Esophagus (tissue), 2 donors: ENCODE results near the gene PRMT7. TPM values are rescaled to one million over a fixed set of nuclear protein-coding genes. Genes with fewer than 3 reads are reported as not detected.

Experiments used
- H3K27ac ChIP-seq, 2 donors: one replicate each; pipeline ENCODE4 v1.5.1; 2013; ENCODE audit warnings: low read depth in 2 of 2, mild to moderate bottlenecking in 2 of 2, inconsistent platforms in 1 of 2, low read length in 1 of 2, moderate library complexity in 1 of 2
- H3K27me3 ChIP-seq, 2 donors: one replicate each; pipeline ENCODE4 v1.6.1; 2013; ENCODE audit warnings: low read length in 2 of 2, control low read depth in 1 of 2, mild to moderate bottlenecking in 1 of 2; ENCODE audit not compliant: insufficient read depth in 2 of 2, control insufficient read depth in 1 of 2
- H3K36me3 ChIP-seq, 2 donors: one replicate each; pipeline ENCODE4 v1.6.1; 2013; ENCODE audit warnings: low read length in 1 of 2; ENCODE audit not compliant: control insufficient read depth in 2 of 2, insufficient read depth in 2 of 2
- H3K4me1 ChIP-seq, 2 donors: one replicate each; pipeline ENCODE4 v1.6.1; 2013; ENCODE audit warnings: low read length in 1 of 2; ENCODE audit not compliant: control insufficient read depth in 2 of 2, insufficient read depth in 2 of 2
- H3K4me3 ChIP-seq, 2 donors: one replicate each; pipeline ENCODE4 v1.5.1; 2013; ENCODE audit warnings: low read length in 2 of 2, mild to moderate bottlenecking in 2 of 2, low read depth in 1 of 2, moderate library complexity in 1 of 2
- H3K9me3 ChIP-seq, 2 donors: one replicate each; pipeline ENCODE4 v1.6.1; 2013; ENCODE audit warnings: mild to moderate bottlenecking in 2 of 2, low read depth in 1 of 2, low read length in 1 of 2, moderate library complexity in 1 of 2; ENCODE audit not compliant: control insufficient read depth in 2 of 2, insufficient read depth in 1 of 2
- WGBS, 2 donors: extraction: QIAGEN DNeasy Blood & Tissue Kit; methylation state at CpG; one replicate each; pipeline ENCODE4 v1.1.7; 2013; 5-methylcytosine and 5-hydroxymethylcytosine counted together
- polyA plus RNA-seq, 2 donors: library from polyadenylated mRNA; stranded (reverse); fragments of 200-250 nt; gene quantifications; one replicate each; pipeline ENCODE4 v1.2.3, GENCODE V29; 2013
- donor health status: healthy with polysubstance abuse.
- donor health status: Bipolar disorder and iron deficiency.

Gene PRMT7
- polyA plus RNA-seq, 2 donors = 22.6 to 36.0 TPM

- peaks cover 6 to 13% of the 10 kb centered on the region in 2 donors for H3K36me3 ChIP-seq
- no peak overlapping the region for H3K4me3 ChIP-seq
- H3K4me1 ChIP-seq = peaks cover 0 to 6% of the 10 kb centered on the region in 2 donors
- H3K27ac ChIP-seq = peak overlapping the region in 1 of 2 donors; percentile 52
- WGBS, 2 donors = 93% methylated on average over 2 of the region's 2 CpGs
- no peaks in the 10 kb centered on the region for H3K9me3 ChIP-seq
- H3K27me3 ChIP-seq = no peaks in the 10 kb centered on the region
Observed at GRCh38 chr16:68289202-68289601, 21.6 kb upstream of the PRMT7 start.

GRCh38 chr16:68289621-68290329 lies 21.0 kb upstream of the PRMT7 start:
- 56 to 57% methylated on average over 4 of the region's 4 CpGs for WGBS, 2 donors
- H3K36me3 ChIP-seq = peaks cover 6 to 18% of the 10 kb centered on the region in 2 donors
- no peaks in the 10 kb centered on the region for H3K27me3 ChIP-seq
- peak overlapping the region; percentile 52 to 53 for H3K27ac ChIP-seq
- no peaks in the 10 kb centered on the region for H3K9me3 ChIP-seq
- H3K4me3 ChIP-seq = no peak overlapping the region
- peaks cover 0 to 6% of the 10 kb centered on the region in 2 donors for H3K4me1 ChIP-seq

GRCh38 chr16:68290450-68290849 lies 20.4 kb upstream of the PRMT7 start:
- H3K4me3 ChIP-seq = no peak overlapping the region
- H3K9me3 ChIP-seq = no peaks in the 10 kb centered on the region
- peaks cover 6 to 18% of the 10 kb centered on the region in 2 donors for H3K36me3 ChIP-seq
- H3K27ac ChIP-seq = peak overlapping the region in 1 of 2 donors; percentile 53
- H3K27me3 ChIP-seq = no peaks in the 10 kb centered on the region
- WGBS, 2 donors = 76 to 78% methylated on average over 6 of the region's 6 CpGs
- peaks cover 0 to 6% of the 10 kb centered on the region in 2 donors for H3K4me1 ChIP-seq

- Histone ChIP-seq H3K27me3 (no peaks in the 10 kb centered on the region), H3K36me3 (peaks cover 6 to 20% of the 10 kb centered on the region in 2 donors), H3K4me3 (no peak overlapping the region), H3K4me1 (peaks cover 0 to 6% of the 10 kb centered on the region in 2 donors), H3K27ac (no peak overlapping the region), H3K9me3 (no peaks in the 10 kb centered on the region)
- WGBS, 2 donors = 80 to 84% methylated on average over 4 of the region's 4 CpGs
Observed at GRCh38 chr16:68291227-68291626, 19.6 kb upstream of the PRMT7 start.

- no peak overlapping the region for H3K4me3 ChIP-seq
- no peaks in the 10 kb centered on the region for H3K27me3 ChIP-seq
- H3K27ac ChIP-seq = no peak overlapping the region
- WGBS, 2 donors = 93 to 95% methylated on average over 5 of the region's 5 CpGs
- no peaks in the 10 kb centered on the region for H3K9me3 ChIP-seq
- peaks cover 9 to 24% of the 10 kb centered on the region in 2 donors for H3K36me3 ChIP-seq
- peaks cover 0 to 5% of the 10 kb centered on the region in 2 donors for H3K4me1 ChIP-seq
Observed at GRCh38 chr16:68292425-68292824, 18.4 kb upstream of the PRMT7 start.

GRCh38 chr16:68296291-68296690 lies 14.5 kb upstream of the PRMT7 start:
- no peak overlapping the region for H3K27ac ChIP-seq
- peaks cover 16 to 32% of the 10 kb centered on the region in 2 donors for H3K36me3 ChIP-seq
- H3K27me3 ChIP-seq = no peaks in the 10 kb centered on the region
- no peak overlapping the region for H3K4me3 ChIP-seq
- H3K4me1 ChIP-seq = peaks cover 0 to 6% of the 10 kb centered on the region in 2 donors
- no peaks in the 10 kb centered on the region for H3K9me3 ChIP-seq
- WGBS, 2 donors = 67 to 84% methylated on average over 12 of the region's 12 CpGs

GRCh38 chr16:68296693-68297092 lies 14.1 kb upstream of the PRMT7 start:
- H3K4me3 ChIP-seq = no peak overlapping the region
- peaks cover 17 to 29% of the 10 kb centered on the region in 2 donors for H3K36me3 ChIP-seq
- 84 to 89% methylated on average over 6 of the region's 6 CpGs for whole genome bisulfite sequencing, 2 donors
- no peak overlapping the region for H3K27ac ChIP-seq
- H3K4me1 ChIP-seq = peaks cover 0 to 6% of the 10 kb centered on the region in 2 donors
- H3K9me3 ChIP-seq = no peaks in the 10 kb centered on the region
- H3K27me3 ChIP-seq = no peaks in the 10 kb centered on the region

GRCh38 chr16:68297908-68298307 lies 12.9 kb upstream of the PRMT7 start:
- Histone ChIP-seq H3K27ac (no peak overlapping the region), H3K9me3 (no peaks in the 10 kb centered on the region), H3K4me1 (peaks cover 0 to 6% of the 10 kb centered on the region in 2 donors), H3K27me3 (no peaks in the 10 kb centered on the region), H3K36me3 (peaks cover 24 to 41% of the 10 kb centered on the region in 2 donors), H3K4me3 (no peak overlapping the region)
- 56 to 61% methylated on average over 3 of the region's 3 CpGs for WGBS, 2 donors

- Histone ChIP-seq H3K4me1 (peaks cover 0 to 6% of the 10 kb centered on the region in 2 donors), H3K27ac (peak overlapping the region in 1 of 2 donors; percentile 1), H3K27me3 (no peaks in the 10 kb centered on the region), H3K36me3 (peaks cover 24 to 42% of the 10 kb centered on the region in 2 donors), H3K4me3 (no peak overlapping the region), H3K9me3 (no peaks in the 10 kb centered on the region)
- WGBS, 2 donors = 76 to 86% methylated on average over 3 of the region's 3 CpGs
Observed at GRCh38 chr16:68298312-68298711, 12.5 kb upstream of the PRMT7 start.
